ENCODE results near the gene MGAT5B. TPM values are rescaled to one million over a fixed set of nuclear protein-coding genes. Genes with fewer than 3 reads are reported as not detected.

The MGAT5B gene
- total RNA-seq, 1 donor from 2014 or later = 5.1 TPM

DNA sequence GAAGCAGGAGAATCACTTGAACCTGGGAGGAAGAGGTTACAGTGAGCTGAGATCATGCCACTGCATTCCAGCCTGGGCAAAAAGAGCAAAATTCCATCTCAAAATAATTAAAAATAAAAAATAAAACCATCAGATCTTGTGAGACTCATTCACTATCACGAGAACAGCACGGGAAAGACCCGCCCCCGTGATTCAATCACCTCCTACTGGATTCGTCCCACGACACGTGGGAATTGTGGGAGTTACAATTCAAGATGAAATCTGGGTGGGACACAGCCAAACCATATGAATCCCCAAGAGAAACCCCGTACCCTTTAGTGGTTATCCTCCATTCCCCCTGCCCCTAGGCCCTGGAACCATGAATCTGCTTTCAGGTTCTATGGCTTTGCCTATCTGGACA, 15.4 kb upstream of the MGAT5B start:
- no peak for TF ChIP-seq CTCF (IDR thresholded peaks at IDR 0.05; ENCODE audit: insufficient read depth, low read length, poor library complexity, severe bottlenecking)
- Histone ChIP-seq H3K27me3 (ENCODE audit: control insufficient read depth, insufficient read depth, low read length) (peaks cover 3% of the 10 kb centered on the region), H3K36me3 (ENCODE audit: control insufficient read depth, insufficient read depth, low read length) (no peaks in the 10 kb centered on the region), H3K4me3 (ENCODE audit: low read depth, low read length) (no peak overlapping the region)
- no peak for DNase-seq (ENCODE audit: low read depth)

DNA sequence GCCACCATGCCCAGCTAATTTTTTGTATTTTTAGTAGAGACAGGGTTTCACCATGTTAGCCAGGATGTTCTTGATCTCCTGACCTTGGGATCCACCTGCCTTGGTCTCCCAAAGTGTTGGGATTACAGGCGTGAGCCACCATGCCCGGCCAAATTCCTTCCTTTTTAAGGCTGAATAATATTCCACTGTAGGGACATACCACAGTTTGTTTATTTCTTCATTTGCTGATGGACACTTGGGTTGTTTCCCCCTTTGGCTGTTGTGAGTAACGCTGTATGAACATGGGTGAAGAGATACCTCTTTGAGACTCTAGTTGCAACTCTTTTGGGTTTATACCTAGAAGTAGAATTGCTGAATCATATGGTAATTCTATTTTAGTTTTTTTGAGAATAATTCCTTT, 13.1 kb upstream of the MGAT5B start:
- DNase-seq (ENCODE audit: low read depth) = no peak
- Histone ChIP-seq H3K36me3 (ENCODE audit: control insufficient read depth, insufficient read depth, low read length) (no peaks in the 10 kb centered on the region), H3K27me3 (ENCODE audit: control insufficient read depth, insufficient read depth, low read length) (no peaks in the 10 kb centered on the region), H3K4me3 (ENCODE audit: low read depth, low read length) (no peak overlapping the region)
- TF ChIP-seq CTCF (IDR thresholded peaks at IDR 0.05; ENCODE audit: insufficient read depth, low read length, poor library complexity, severe bottlenecking) = no peak

GRCh38 chr17:76862079-76862478, 6.1 kb upstream of the MGAT5B start:
- no peak for TF ChIP-seq CTCF (IDR thresholded peaks at IDR 0.05; ENCODE audit: insufficient read depth, low read length, poor library complexity, severe bottlenecking)
- H3K27me3 ChIP-seq (ENCODE audit: control insufficient read depth, insufficient read depth, low read length) = no peaks in the 10 kb centered on the region
- no peaks in the 10 kb centered on the region for H3K36me3 ChIP-seq (ENCODE audit: control insufficient read depth, insufficient read depth, low read length)
- DNase-seq (ENCODE audit: low read depth) = no peak
- no peak overlapping the region for H3K4me3 ChIP-seq (ENCODE audit: low read depth, low read length)

DNA sequence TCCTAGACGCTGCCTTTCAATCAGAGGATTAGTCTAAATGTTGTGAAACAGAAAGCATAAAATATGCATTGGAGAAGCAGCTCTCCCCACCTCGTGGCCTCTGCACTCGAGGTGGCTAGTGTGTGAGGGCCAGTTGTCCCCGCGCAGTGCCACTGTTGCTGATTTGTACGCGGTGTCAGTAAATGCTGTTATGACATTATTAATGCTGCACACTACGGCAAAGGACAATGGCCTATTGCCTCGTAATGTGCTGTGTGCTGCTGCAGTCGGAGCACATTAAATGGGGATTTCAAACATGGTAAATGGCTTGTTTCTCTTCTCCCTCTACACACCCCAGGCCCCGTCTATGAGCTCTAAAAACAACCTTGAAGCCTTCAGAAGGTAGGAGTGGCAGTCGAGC, 5.7 kb upstream of the MGAT5B start:
- H3K27me3 ChIP-seq (ENCODE audit: control insufficient read depth, insufficient read depth, low read length) = no peaks in the 10 kb centered on the region
- no peak for DNase-seq (ENCODE audit: low read depth)
- no peak overlapping the region for H3K4me3 ChIP-seq (ENCODE audit: low read depth, low read length)
- TF ChIP-seq CTCF (IDR thresholded peaks at IDR 0.05; ENCODE audit: insufficient read depth, low read length, poor library complexity, severe bottlenecking) = no peak
- H3K36me3 ChIP-seq (ENCODE audit: control insufficient read depth, insufficient read depth, low read length) = no peaks in the 10 kb centered on the region

- no peak overlapping the region for H3K4me3 ChIP-seq (ENCODE audit: low read depth, low read length)
- H3K36me3 ChIP-seq (ENCODE audit: control insufficient read depth, insufficient read depth, low read length) = no peaks in the 10 kb centered on the region
- TF ChIP-seq CTCF (IDR thresholded peaks at IDR 0.05; ENCODE audit: insufficient read depth, low read length, poor library complexity, severe bottlenecking) = no peak
- H3K27me3 ChIP-seq (ENCODE audit: control insufficient read depth, insufficient read depth, low read length) = peaks cover 4% of the 10 kb centered on the region
- no peak for DNase-seq (ENCODE audit: low read depth)
Measured at GRCh38 chr17:76864024-76864423, 4.2 kb upstream of the MGAT5B start.

DNA sequence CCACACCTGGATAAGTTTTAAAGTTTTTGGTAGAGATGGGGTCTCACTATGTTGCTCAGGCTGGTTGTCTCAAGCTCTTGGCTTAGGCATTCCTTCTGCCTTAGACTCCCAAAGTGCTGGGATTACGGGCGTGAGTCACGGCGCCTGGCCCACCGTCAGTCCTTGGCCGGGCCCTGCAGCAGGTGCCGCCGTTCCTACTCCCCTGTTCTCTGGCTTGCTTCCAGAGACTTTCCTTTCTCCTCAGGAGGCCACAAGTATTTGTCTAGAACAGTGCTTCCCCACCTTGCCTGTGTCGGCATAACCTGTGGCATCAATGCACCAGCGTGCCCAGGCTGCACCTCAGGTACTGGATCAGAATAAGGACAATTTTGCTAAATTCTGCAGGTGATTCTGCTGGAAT, 3.0 kb upstream of the MGAT5B start:
- no peak for DNase-seq (ENCODE audit: low read depth)
- Histone ChIP-seq H3K4me3 (ENCODE audit: low read depth, low read length) (no peak overlapping the region), H3K27me3 (ENCODE audit: control insufficient read depth, insufficient read depth, low read length) (peaks cover 15% of the 10 kb centered on the region), H3K36me3 (ENCODE audit: control insufficient read depth, insufficient read depth, low read length) (no peaks in the 10 kb centered on the region)
- no peak for TF ChIP-seq CTCF (IDR thresholded peaks at IDR 0.05; ENCODE audit: insufficient read depth, low read length, poor library complexity, severe bottlenecking)

Measured in kidney epithelial cell (primary cell).